HG03354 (cell line): Measurements from ENCODE around the gene LDLRAD2.
A peak's percentile ranks its signal among the peaks of the same experiment; 100 is the strongest.

Experiments used
- ATAC-seq: cut with Tn5 transposase; IDR thresholded peaks from one replicate; pipeline ENCODE4 v1.9.1; 2021; ENCODE audit warnings: mild to moderate bottlenecking; ENCODE audit not compliant: unreplicated experiment, poor library complexity, severe bottlenecking

Gene LDLRAD2

DNA sequence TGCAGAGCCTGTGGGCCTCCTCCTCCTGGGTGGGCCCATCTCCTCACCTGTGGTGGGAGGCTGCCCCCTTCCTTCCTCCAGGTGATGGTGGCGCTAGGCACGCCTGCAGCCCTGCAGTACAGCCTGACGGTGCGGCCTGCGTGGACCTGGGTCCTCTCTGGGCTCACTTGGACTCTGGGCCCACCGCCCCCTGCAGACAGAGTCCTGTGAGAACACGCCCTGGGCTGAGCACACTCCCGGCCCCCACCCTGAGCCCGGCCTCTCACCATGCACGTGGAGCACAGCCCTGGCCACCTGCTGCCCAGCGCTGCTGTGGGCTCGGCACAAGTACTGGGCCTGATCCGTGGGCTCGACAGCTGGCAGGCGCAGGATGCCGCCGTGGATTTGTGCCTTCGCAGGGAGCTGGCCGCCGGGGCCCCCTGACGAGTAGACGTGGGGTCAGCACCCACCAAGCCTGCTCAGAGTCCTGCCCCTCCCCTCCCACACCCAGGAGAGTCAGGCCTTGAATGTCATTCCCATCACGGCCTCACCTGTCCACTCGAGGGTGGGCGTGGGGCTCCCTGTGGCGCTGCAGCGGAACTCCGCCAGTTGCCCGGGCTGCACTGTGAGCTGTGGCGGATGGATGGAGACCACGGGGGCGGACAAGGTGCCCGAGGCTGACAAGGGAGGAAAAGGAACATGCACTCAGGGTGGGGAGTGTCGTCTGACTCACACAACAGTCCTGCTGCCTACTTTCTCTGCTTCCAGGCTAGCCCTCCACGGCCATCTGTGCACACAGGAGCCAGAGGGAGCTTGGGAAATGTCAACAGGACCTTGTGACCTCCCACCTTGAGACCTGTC, 43.4 kb downstream of the LDLRAD2 start:
- ATAC-seq, result no peak

GRCh38 chr1:21857142-21857839, 45.2 kb downstream of the LDLRAD2 start:
- ATAC-seq, result no peak

GRCh38 chr1:21857840-21858670, 46.0 kb downstream of the LDLRAD2 start:
- no peak for ATAC-seq

DNA sequence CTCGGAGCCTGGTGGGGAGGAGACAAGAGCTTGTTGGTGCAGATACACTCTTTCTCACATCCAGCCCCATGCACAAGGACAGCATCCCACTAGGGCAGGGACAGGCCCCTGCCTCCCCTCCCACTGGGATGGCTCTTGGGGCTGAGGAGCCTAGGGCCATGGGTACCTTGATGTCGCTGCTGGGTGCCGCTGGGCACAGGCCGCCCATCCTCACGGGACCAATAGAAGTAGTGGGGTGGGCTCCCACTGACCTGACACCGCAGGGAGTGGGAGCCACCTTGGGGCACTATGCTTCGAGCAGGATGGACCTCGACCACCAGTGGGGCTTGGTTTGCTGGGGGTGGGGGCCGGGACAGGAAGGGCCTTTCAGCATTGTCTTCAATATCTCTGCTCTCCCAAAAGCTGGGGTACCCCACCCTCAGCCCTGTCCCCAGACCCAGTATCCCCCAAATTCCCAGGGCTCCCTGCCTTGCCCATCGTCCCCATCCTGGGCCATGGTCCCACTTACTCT, 47.7 kb downstream of the LDLRAD2 start:
- ATAC-seq, result no peak

- no peak for ATAC-seq
Observed at GRCh38 chr1:21860971-21861370, 48.9 kb downstream of the LDLRAD2 start.

- ATAC-seq, result no peak
Observed at GRCh38 chr1:21861602-21862429, 49.8 kb downstream of the LDLRAD2 start.

GRCh38 chr1:21863981-21864380, 51.9 kb downstream of the LDLRAD2 start:
- ATAC-seq, result no peak

DNA sequence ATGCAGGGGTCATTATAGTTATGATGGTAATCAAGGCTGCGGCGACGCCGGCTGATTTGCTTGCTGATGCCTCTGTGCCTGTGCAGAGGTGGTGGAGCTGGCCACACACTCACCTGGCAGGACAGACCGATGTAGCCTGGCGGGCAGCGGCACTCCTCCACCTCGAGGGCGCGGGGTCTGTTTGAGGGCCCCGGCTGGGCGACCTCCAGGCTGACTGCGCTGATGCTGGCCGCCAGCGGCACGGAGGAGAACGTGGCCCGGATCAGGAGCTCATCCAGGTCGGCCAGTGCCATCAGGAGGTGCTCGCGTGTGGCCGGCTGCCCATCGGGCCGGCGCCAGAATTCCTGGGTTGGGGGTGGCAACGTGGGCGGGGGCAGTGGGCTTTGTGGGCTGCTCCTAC, 52.7 kb downstream of the LDLRAD2 start:
- ATAC-seq, result no peak

GRCh38 chr1:21865609-21865942, 53.5 kb downstream of the LDLRAD2 start:
- ATAC-seq, result no peak

DNA sequence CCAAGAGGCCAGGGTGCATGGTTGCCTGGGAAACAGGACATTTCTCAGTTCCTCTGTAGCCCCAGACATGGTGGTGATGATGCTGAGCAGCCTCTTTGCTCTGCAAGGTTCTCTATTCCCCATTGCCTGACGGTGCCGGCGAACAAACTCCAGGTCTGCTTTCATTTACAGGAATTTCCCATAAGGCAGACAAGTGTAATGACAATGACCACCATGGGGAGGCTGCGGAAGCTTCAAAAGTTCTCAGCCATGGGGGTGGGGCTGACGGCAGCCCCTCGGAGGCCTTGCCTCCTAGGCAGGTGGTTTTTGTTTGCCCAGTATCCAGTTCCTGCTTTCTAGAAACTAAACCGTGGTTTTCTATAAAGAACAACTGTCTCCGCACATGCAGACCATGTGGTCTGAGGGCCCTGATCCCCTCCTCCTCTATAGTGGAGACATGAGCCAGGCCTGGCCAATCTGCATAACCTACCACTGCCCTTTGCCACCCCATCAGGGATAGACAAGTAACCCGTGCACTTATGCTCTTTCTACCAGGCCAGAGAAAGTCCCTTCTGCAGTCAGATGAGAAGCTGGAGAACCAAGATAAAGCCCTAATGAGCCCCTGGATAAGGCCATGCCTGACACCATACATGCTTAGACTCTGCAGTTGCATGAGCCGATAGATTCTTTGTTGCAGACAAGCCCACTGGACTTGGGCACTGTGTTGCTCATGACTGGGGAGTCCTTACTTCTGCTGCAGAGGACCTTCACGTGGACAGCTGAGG, 54.1 kb downstream of the LDLRAD2 start:
- ATAC-seq, result peak; percentile 85

DNA sequence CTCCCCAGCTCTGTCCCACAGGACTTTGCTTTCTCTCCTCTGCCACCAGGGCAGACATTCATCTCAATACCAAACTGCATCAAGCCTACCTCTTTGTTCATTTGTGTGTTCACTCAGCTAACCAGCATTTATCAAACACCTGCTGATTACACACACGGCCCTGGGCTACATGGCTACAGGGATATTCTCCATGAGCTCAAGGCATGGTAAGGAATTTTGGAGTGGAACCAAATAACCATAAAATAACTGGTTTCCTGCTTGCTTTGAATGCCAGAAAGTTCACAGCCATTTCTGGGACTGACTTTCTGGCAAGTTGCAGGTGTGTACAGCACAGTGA, 54.6 kb downstream of the LDLRAD2 start:
- peak; percentile 8 for ATAC-seq

- no peak for ATAC-seq
Observed at GRCh38 chr1:21867451-21867996, 55.5 kb downstream of the LDLRAD2 start.

DNA sequence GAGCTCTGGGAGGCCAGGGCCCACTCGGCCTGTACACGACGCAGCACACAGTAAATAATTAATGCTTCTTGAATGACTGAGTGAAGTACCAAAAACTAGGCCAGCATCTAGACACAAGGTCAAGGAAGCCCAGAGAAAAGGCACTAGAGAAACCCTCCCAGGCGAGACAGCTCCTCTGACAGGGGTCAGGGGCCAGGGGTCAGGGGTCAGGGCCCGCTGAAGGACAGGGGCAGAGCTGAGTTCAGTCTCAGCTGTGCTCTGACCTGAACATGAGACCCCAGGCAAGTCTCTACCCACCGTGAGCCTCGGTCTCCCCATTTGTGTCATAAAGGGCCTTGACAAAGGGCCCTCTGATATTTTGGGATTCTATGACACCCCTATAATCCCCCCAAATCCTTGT, 56.4 kb downstream of the LDLRAD2 start:
- no peak for ATAC-seq

- no peak for ATAC-seq
Observed at GRCh38 chr1:21868941-21869454, 56.9 kb downstream of the LDLRAD2 start.

GRCh38 chr1:21869620-21870121, 57.6 kb downstream of the LDLRAD2 start:
- ATAC-seq, result no peak

GRCh38 chr1:21870611-21871010, 58.5 kb downstream of the LDLRAD2 start:
- no peak for ATAC-seq

GRCh38 chr1:21871943-21872342, 59.9 kb downstream of the LDLRAD2 start:
- no peak for ATAC-seq

GRCh38 chr1:21872445-21873079, 60.5 kb downstream of the LDLRAD2 start:
- no peak for ATAC-seq
